ENCODE data around the gene NTRK2.

NTRK2 gene

GRCh38 chr9:84794981-84795637 lies 125.6 kb downstream of the NTRK2 start:
- no peaks in the 10 kb centered on the region for H4K20me1 ChIP-seq (ENCODE audit: insufficient read depth, low read length, poor library complexity, severe bottlenecking)
- no peak overlapping the region for H2AFZ ChIP-seq (ENCODE audit: low read length)
- H3K4me1 ChIP-seq (ENCODE audit: insufficient read depth, low read length, poor library complexity, severe bottlenecking) = no peaks in the 10 kb centered on the region
- H3K4me2 ChIP-seq (ENCODE audit: low read depth, low read length, poor library complexity, severe bottlenecking) = no peak overlapping the region
- no peak overlapping the region for H3K9ac ChIP-seq (ENCODE audit: low read depth, low read length, poor library complexity, severe bottlenecking)
- H3K27me3 ChIP-seq (ENCODE audit: insufficient read depth, low read length, poor library complexity, severe bottlenecking) = no peaks in the 10 kb centered on the region
- H3K9me2 ChIP-seq (replicated peaks; ENCODE audit: low read depth, low read length) = no peaks in the 10 kb centered on the region
- no peaks in the 10 kb centered on the region for H3K36me3 ChIP-seq (ENCODE audit: insufficient read depth, low read length)
- no peaks in the 10 kb centered on the region for H3K9me3 ChIP-seq (ENCODE audit: insufficient read depth, low read depth, low read length)
- TF ChIP-seq, protein P1, sequence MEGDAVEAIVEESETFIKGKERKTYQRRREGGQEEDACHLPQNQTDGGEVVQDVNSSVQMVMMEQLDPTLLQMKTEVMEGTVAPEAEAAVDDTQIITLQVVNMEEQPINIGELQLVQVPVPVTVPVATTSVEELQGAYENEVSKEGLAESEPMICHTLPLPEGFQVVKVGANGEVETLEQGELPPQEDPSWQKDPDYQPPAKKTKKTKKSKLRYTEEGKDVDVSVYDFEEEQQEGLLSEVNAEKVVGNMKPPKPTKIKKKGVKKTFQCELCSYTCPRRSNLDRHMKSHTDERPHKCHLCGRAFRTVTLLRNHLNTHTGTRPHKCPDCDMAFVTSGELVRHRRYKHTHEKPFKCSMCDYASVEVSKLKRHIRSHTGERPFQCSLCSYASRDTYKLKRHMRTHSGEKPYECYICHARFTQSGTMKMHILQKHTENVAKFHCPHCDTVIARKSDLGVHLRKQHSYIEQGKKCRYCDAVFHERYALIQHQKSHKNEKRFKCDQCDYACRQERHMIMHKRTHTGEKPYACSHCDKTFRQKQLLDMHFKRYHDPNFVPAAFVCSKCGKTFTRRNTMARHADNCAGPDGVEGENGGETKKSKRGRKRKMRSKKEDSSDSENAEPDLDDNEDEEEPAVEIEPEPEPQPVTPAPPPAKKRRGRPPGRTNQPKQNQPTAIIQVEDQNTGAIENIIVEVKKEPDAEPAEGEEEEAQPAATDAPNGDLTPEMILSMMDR (conservative IDR thresholded peaks at IDR 0.05; ENCODE audit: low read length) = no peak
- no peak for TF ChIP-seq EZH2phosphoT487 (IDR thresholded peaks at IDR 0.05; ENCODE audit: borderline replicate concordance)
- no peak overlapping the region for H3K4me3 ChIP-seq (ENCODE audit: low read length, poor library complexity, severe bottlenecking)
- no peaks in the 10 kb centered on the region for H3F3A ChIP-seq (ENCODE audit: low read depth)
- no peaks in the 10 kb centered on the region for H3K79me2 ChIP-seq (ENCODE audit: insufficient read depth, low read length)

DNA sequence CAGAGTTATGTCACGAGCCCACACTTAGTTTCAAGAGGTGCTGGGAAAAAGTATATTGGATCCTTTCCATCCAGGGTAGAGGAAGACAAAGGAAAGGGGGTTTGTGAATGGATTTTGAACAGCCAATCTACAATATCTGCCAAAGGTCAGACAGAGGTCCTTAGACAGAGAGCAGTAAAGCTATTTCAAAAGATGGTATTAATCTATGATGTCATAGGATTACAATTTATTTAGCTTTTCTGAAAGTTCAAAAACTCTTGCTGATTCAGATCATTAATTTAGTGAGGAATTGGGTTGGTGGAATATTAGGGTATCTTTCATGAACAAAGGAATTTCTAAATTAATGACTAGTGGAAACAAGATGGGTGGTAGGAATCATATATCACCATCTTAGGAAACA lies 126.9 kb downstream of the NTRK2 start:
- H3K9me2 ChIP-seq (replicated peaks; ENCODE audit: low read depth, low read length) = no peaks in the 10 kb centered on the region
- no peaks in the 10 kb centered on the region for H3K9me3 ChIP-seq (ENCODE audit: insufficient read depth, low read depth, low read length)
- H3F3A ChIP-seq (ENCODE audit: low read depth) = no peaks in the 10 kb centered on the region
- no peak for TF ChIP-seq EZH2phosphoT487 (IDR thresholded peaks at IDR 0.05; ENCODE audit: borderline replicate concordance)
- TF ChIP-seq, protein P1 (conservative IDR thresholded peaks at IDR 0.05; ENCODE audit: low read length) = no peak
- H2AFZ ChIP-seq (ENCODE audit: low read length) = no peak overlapping the region
- H4K20me1 ChIP-seq (ENCODE audit: insufficient read depth, low read length, poor library complexity, severe bottlenecking) = no peaks in the 10 kb centered on the region
- H3K79me2 ChIP-seq (ENCODE audit: insufficient read depth, low read length) = no peaks in the 10 kb centered on the region
- H3K4me3 ChIP-seq (ENCODE audit: low read length, poor library complexity, severe bottlenecking) = no peak overlapping the region
- no peak overlapping the region for H3K4me2 ChIP-seq (ENCODE audit: low read depth, low read length, poor library complexity, severe bottlenecking)
- no peaks in the 10 kb centered on the region for H3K36me3 ChIP-seq (ENCODE audit: insufficient read depth, low read length)
- no peaks in the 10 kb centered on the region for H3K27me3 ChIP-seq (ENCODE audit: insufficient read depth, low read length, poor library complexity, severe bottlenecking)
- H3K9ac ChIP-seq (ENCODE audit: low read depth, low read length, poor library complexity, severe bottlenecking) = no peak overlapping the region
- H3K4me1 ChIP-seq (ENCODE audit: insufficient read depth, low read length, poor library complexity, severe bottlenecking) = no peaks in the 10 kb centered on the region

GRCh38 chr9:84799251-84799650 lies 129.7 kb downstream of the NTRK2 start:
- Histone ChIP-seq H3F3A (ENCODE audit: low read depth) (no peaks in the 10 kb centered on the region), H3K79me2 (ENCODE audit: insufficient read depth, low read length) (no peaks in the 10 kb centered on the region), H3K36me3 (ENCODE audit: insufficient read depth, low read length) (no peaks in the 10 kb centered on the region), H4K20me1 (ENCODE audit: insufficient read depth, low read length, poor library complexity, severe bottlenecking) (no peaks in the 10 kb centered on the region), H3K4me2 (ENCODE audit: low read depth, low read length, poor library complexity, severe bottlenecking) (no peak overlapping the region), H3K9me3 (ENCODE audit: insufficient read depth, low read depth, low read length) (no peaks in the 10 kb centered on the region), H3K9ac (ENCODE audit: low read depth, low read length, poor library complexity, severe bottlenecking) (no peak overlapping the region), H3K27me3 (ENCODE audit: insufficient read depth, low read length, poor library complexity, severe bottlenecking) (no peaks in the 10 kb centered on the region), H3K4me1 (ENCODE audit: insufficient read depth, low read length, poor library complexity, severe bottlenecking) (no peaks in the 10 kb centered on the region), H2AFZ (ENCODE audit: low read length) (no peak overlapping the region), H3K9me2 (replicated peaks; ENCODE audit: low read depth, low read length) (no peaks in the 10 kb centered on the region), H3K4me3 (ENCODE audit: low read length, poor library complexity, severe bottlenecking) (no peak overlapping the region)
- TF ChIP-seq EZH2phosphoT487 (IDR thresholded peaks at IDR 0.05; ENCODE audit: borderline replicate concordance) = no peak
- TF ChIP-seq, protein P1 (conservative IDR thresholded peaks at IDR 0.05; ENCODE audit: low read length) = no peak

Measured in Loucy (cell line).